ENCODE measurements around the gene SYT5. TPM values are rescaled to one million over a fixed set of nuclear protein-coding genes. Genes with fewer than 3 reads are reported as not detected.

Gene SYT5
- total and polyA plus RNA-seq, 2 of the 13 experiments (the other 11 are each of a cell fraction or from before 2014, with no cell fraction given), result not detected

- TF ChIP-seq ATF7 (IDR thresholded peaks at IDR 0.05), result no peak
- no peak for TF ChIP-seq ATF7 (CRISPR knock-in tag; IDR thresholded peaks at IDR 0.05)
- TF ChIP-seq AKAP8 (CRISPR knock-in tag; IDR thresholded peaks at IDR 0.05), result no peak
- TF ChIP-seq SMAD9 (CRISPR knock-in tag; IDR thresholded peaks at IDR 0.05), result no peak
- no peak for TF ChIP-seq NPAS2 (CRISPR knock-in tag; IDR thresholded peaks at IDR 0.05; ENCODE audit: borderline replicate concordance)
These were observed 18.3 kb downstream of the SYT5 start (continued) for GRCh38 chr19:55161571-55162322.

GRCh38 chr19:55160986-55161365 is 19.1 kb downstream of the SYT5 start:
- H4K20me1 ChIP-seq (ENCODE audit: insufficient read depth, low read length), result no peaks in the 10 kb centered on the region
- no TSS peak for BruUV-seq (replicated peaks)
- FAIRE-seq (no peak), ATAC-seq (no peak), DNase-seq (ENCODE audit: low spot score) (no peak)
- H3K4me3 ChIP-seq (replicated peaks in 1 of 3; ENCODE audit: insufficient read depth in 1 of 3, low read depth in 2 of 3, low read length in 3 of 3), result no peak overlapping the region
- in situ Hi-C loops (cut with HindIII; ENCODE audit: extremely low pct_ligation_motif_present, low pct_unique_long_range_greater_than_20kb), result no loop called here
- H3K9ac ChIP-seq (ENCODE audit: insufficient read depth, low read depth, low read length), result no peak overlapping the region
- H2AFZ ChIP-seq (ENCODE audit: low read length), result no peak overlapping the region
- CTCF ChIA-PET (ENCODE audit: low intra/inter-chr PET ratio, low total read pairs), result interaction anchor here (0.7 to 1.5 kb wide), 2 partner anchors 15 to 20 kb away, joined by 3 to 15 read pairs; no protein-coding TSS in a partner anchor
- POLR2A ChIA-PET, result interaction anchor here (0.7 to 1.1 kb wide), 4 partner anchors 43 to 301 kb away, joined by 3 to 5 read pairs (median 4); partner anchors contain the start of genes ISOC2, PPP1R12C and PPP6R1
- H3K27me3 ChIP-seq (ENCODE audit: control insufficient read depth in 1 of 2, insufficient read depth in 2 of 2, low read length in 2 of 2), result peaks cover 0 to 31% of the 10 kb centered on the region in 2 experiments; a peak in 2 of 5 replicates
- WGBS (ENCODE audit: low lambda C conversion rate), result 63% methylated on average over 28 of the region's 32 CpGs
- H3K9me3 ChIP-seq (ENCODE audit: low read length), result no peaks in the 10 kb centered on the region
- peaks cover 20% of the 10 kb centered on the region for H3K4me1 ChIP-seq (ENCODE audit: insufficient read depth, low read length)
- no peak overlapping the region for H3K27ac ChIP-seq (ENCODE audit: extremely low read length, insufficient read depth, low read length)
- intact Hi-C loops (cut with micrococcal nuclease; ENCODE audit: unreplicated experiment), result loop anchor here (2.0 kb wide), 1 partner anchor 20 kb away; no protein-coding TSS in a partner anchor
- H3K4me2 ChIP-seq (ENCODE audit: low read depth, low read length), result no peak overlapping the region
- no peaks in the 10 kb centered on the region for H3K79me2 ChIP-seq (ENCODE audit: insufficient read depth, low read length)
- H3K36me3 ChIP-seq (replicated peaks in 1 of 2; ENCODE audit: control insufficient read depth in 1 of 2, insufficient read depth in 2 of 2, low read length in 2 of 2), result no peaks in the 10 kb centered on the region
- no peak for TF ChIP-seq NFATC3 (CRISPR knock-in tag; IDR thresholded peaks at IDR 0.05)
- no peak for TF ChIP-seq U2AF1 (optimal IDR thresholded peaks at IDR 0.05; ENCODE audit: low read depth, low read length)
- TF ChIP-seq ATF6 (CRISPR knock-in tag; conservative IDR thresholded peaks at IDR 0.05), result no peak
- no peak for TF ChIP-seq ZNF883 (CRISPR knock-in tag; IDR thresholded peaks at IDR 0.05; ENCODE audit: not compliant biosample characterization)
- TF ChIP-seq ATM (IDR thresholded peaks at IDR 0.05; ENCODE audit: borderline replicate concordance), result no peak
- TF ChIP-seq ZNF335 (CRISPR knock-in tag; IDR thresholded peaks at IDR 0.05), result no peak
- no peak for TF ChIP-seq ZBTB10 (CRISPR knock-in tag; IDR thresholded peaks at IDR 0.05; ENCODE audit: borderline replicate concordance)
- TF ChIP-seq ZNF430 (CRISPR knock-in tag; IDR thresholded peaks at IDR 0.05), result no peak
- TF ChIP-seq GLI4 (CRISPR knock-in tag; IDR thresholded peaks at IDR 0.05; ENCODE audit: borderline replicate concordance), result no peak
- no peak for TF ChIP-seq MTA3 (CRISPR knock-in tag; IDR thresholded peaks at IDR 0.05)
- no peak for TF ChIP-seq ZNF18 (CRISPR knock-in tag; IDR thresholded peaks at IDR 0.05; ENCODE audit: insufficient replicate concordance)
- no peak for TF ChIP-seq NCOA5 (CRISPR knock-in tag; IDR thresholded peaks at IDR 0.05)
